ENCODE results near the gene NDUFA11.
"Not testable (repeated sequence)": the region's sequence is repeated elsewhere in the genome, so short reads cannot be mapped to it uniquely, and the experiment has no call there.

NDUFA11 gene

GRCh38 chr19:5857203-5858081, 46.1 kb downstream of the NDUFA11 start:
- DNase-seq (ENCODE audit: low read depth in 2 of 2) = no peak

GRCh38 chr19:5855151-5855550, 48.4 kb downstream of the NDUFA11 start:
- DNase-seq (ENCODE audit: low read depth in 2 of 2) = not testable (repeated sequence)

GRCh38 chr19:5854121-5854520, 49.5 kb downstream of the NDUFA11 start:
- DNase-seq (ENCODE audit: low read depth in 2 of 2) = not testable (repeated sequence)

- no peak for DNase-seq (ENCODE audit: low read depth in 2 of 2)
Measured at GRCh38 chr19:5851302-5851701, 52.3 kb downstream of the NDUFA11 start, which contains the start of gene FUT3. Gene FUT3 (minus strand): TSS chr19:5851449.

GRCh38 chr19:5850743-5851293, 52.8 kb downstream of the NDUFA11 start:
- peak in 1 of 2 experiments; percentile 14 for DNase-seq (ENCODE audit: low read depth in 2 of 2)

GRCh38 chr19:5850189-5850588, 53.4 kb downstream of the NDUFA11 start:
- DNase-seq (ENCODE audit: low read depth in 2 of 2) = no peak

- DNase-seq (ENCODE audit: low read depth in 2 of 2) = not testable (repeated sequence)
Measured at GRCh38 chr19:5848621-5849020, 55.0 kb downstream of the NDUFA11 start.

- not testable (repeated sequence) for DNase-seq (ENCODE audit: low read depth in 2 of 2)
Measured at GRCh38 chr19:5847846-5848245, 55.7 kb downstream of the NDUFA11 start.

Data from fibroblast of skin of left biceps (primary cell).